Stimulated activated CD4-positive, alpha-beta T cell treated with anti-CD3 and anti-CD28 coated beads, Interleukin-4, amount 100 ng/mL, for 48 hours (primary cell): ENCODE data around the gene TTC4.

Experiments
- DNase-seq, 2 donors: peaks; one replicate each; pipeline ENCODE4 v3.0.0-alpha.2; 2020; ENCODE audit warnings: low read depth in 2 of 2

TTC4 gene

GRCh38 chr1:54703471-54703870 is 12.2 kb upstream of the TTC4 start:
- no peak for DNase-seq

- no peak for DNase-seq
Observed at GRCh38 chr1:54705153-54705552, 10.5 kb upstream of the TTC4 start.

- DNase-seq, result no peak
Observed at GRCh38 chr1:54706419-54706818, 9.2 kb upstream of the TTC4 start.

- DNase-seq, result no peak
Observed at GRCh38 chr1:54708385-54708784, 7.3 kb upstream of the TTC4 start.

GRCh38 chr1:54709547-54710292 is 5.9 kb upstream of the TTC4 start:
- no peak for DNase-seq

- DNase-seq, result no peak
Observed at GRCh38 chr1:54710434-54710833, 5.2 kb upstream of the TTC4 start.

- DNase-seq, result no peak
Observed at GRCh38 chr1:54710841-54711240, 4.8 kb upstream of the TTC4 start.

- no peak for DNase-seq
Observed at GRCh38 chr1:54711536-54711935, 4.1 kb upstream of the TTC4 start.

- DNase-seq, result no peak
Observed at GRCh38 chr1:54714881-54715492, 674 bp upstream of the TTC4 start.

GRCh38 chr1:54716299-54717047 is 812 bp downstream of the TTC4 start:
- peak; percentile 6 to 9 for DNase-seq

- DNase-seq, result no peak
Observed at GRCh38 chr1:54721719-54722118, 6.1 kb downstream of the TTC4 start.

GRCh38 chr1:54723985-54724384 is 8.3 kb downstream of the TTC4 start:
- no peak for DNase-seq

GRCh38 chr1:54724771-54725170 is 9.1 kb downstream of the TTC4 start:
- no peak for DNase-seq

- DNase-seq, result no peak
Observed at GRCh38 chr1:54728027-54728426, 12.4 kb downstream of the TTC4 start.

- DNase-seq, result no peak
Observed at GRCh38 chr1:54736685-54737084, 21.0 kb downstream of the TTC4 start.

- DNase-seq, result no peak
Observed at GRCh38 chr1:54738244-54738643, 22.6 kb downstream of the TTC4 start.

- no peak for DNase-seq
Observed at GRCh38 chr1:54741531-54741930, 25.9 kb downstream of the TTC4 start.

- no peak for DNase-seq
Observed at GRCh38 chr1:54742282-54742681, 26.6 kb downstream of the TTC4 start.

GRCh38 chr1:54743416-54744226 is 28.0 kb downstream of the TTC4 start:
- no peak for DNase-seq

- no peak for DNase-seq
Observed at GRCh38 chr1:54744696-54745095, 29.0 kb downstream of the TTC4 start.

GRCh38 chr1:54745274-54745673 is 29.6 kb downstream of the TTC4 start:
- DNase-seq, result no peak

- no peak for DNase-seq
Observed at GRCh38 chr1:54745864-54746263, 30.2 kb downstream of the TTC4 start.
